Mucosa of gallbladder (tissue), 1 donor: ENCODE measurements around the gene DNASE1L2. TPM values are rescaled to one million over a fixed set of nuclear protein-coding genes. Genes with fewer than 3 reads are reported as not detected.

Experiments
- DNase-seq: peaks from one replicate; pipeline ENCODE4 v3.0.0-alpha.2; 2020; ENCODE audit warnings: low spot score
- total RNA-seq: library from RNA; stranded (reverse); gene quantifications from one replicate; pipeline ENCODE4 v1.2.1, GENCODE V29; 2021
- donor health status: DM: no; HTN: no; CAD: no.

The DNASE1L2 gene
- total RNA-seq, 1 donor from 2014 or later = 4.6 TPM

DNA sequence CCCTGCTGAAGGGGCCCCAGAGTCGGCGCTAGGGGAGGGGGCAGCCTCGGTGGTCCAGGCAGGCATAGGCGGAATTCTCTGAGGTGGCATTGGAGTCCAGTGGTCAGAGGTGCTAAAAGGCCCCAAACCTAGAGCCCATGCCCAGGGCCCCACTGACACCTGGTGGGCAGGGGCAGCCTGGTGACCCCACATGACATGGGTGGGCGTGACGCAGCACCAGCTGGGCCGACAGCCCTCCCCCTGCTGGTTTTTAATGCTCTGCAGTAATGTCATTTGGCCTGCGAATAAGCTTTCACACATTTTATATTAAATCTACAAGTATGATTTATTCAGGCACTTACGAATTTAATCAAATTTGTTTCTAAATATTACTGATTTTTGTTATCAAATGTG is 33.8 kb downstream of the DNASE1L2 start:
- DNase-seq = no peak

DNA sequence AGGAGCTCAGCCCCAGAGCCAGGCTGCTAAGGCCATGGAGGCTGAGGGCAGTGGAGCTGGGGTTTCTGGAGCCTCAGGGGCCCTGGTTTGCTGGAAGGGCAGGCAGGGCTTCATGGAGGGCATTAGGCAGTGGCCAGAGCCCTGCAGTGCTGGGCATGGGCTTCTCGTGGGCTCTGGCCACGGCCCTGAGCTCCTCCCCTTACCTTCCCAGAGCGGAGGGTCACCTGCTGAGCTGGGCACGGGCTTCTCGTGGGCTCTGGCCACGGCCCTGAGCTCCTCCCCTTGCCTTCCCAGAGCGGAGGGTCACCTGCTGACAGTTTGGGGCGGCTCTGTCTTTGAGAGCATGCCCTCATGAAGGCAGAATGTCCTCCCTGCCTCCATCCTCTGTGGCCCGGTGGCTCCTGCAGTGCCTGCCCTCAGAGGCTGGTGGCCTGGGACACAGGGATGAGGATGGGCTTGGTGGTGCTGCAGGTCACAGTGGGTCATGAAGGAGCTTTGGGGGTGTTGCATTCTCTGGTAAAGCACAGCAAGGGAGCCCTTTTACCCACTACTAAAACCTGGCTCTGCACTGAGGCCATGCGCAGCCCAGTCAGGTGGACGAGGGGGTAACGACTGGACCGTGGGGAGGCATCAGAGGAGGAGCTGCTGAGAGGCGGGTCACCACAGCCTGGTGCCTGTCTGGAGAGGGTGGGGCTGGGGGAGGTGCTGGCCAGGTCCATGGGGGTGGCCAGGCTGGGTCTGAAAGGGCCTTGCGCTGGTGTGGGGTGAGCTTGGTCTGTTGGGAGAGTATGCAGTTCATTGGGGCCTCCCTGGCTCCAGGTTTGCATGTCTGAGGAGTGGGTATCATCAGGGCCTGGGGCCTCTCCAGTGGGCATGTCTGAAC is 34.6 kb downstream of the DNASE1L2 start:
- DNase-seq = no peak

- no peak for DNase-seq
Observed at GRCh38 chr16:2271848-2272461, 35.7 kb downstream of the DNASE1L2 start.

DNA sequence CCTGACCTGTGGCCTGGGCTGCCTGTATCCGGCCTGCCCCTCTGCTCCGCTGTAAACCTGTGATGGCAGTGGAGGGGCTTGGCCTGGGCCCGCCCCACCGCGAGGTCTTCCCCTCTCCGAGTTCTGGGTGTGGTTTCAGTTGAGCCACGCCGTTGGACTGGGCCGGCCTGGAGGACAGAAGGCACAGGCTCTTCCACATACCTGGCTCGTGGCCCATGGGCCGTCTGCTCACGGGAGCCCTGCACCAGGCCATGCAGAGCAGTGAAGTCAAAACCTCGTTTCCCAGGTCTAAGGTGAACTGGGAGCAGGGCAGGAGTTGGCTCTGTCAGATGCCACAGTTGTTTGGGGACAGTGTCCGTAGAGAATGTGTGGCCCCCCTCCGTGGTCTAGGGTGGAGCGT is 37.2 kb downstream of the DNASE1L2 start:
- DNase-seq = no peak

DNA sequence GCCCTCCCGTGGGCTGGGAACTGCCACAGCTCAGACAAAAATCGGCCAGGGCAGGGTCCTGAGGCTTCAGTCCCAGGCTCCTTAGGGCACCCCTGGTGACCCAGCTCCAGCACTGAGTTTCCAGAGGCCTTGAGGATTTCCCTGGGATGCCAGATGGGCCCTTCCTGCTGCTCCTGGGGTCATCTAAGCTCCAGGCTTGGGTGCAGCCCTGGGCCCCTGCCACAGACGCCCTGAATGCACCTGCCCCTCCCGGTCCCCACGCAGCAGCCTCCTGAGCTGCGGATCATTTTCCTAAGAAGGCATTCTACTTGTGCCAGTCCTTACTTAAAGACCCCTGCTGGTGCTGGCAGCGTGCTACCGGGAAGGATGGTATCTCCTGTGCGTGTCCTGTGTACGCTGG is 37.7 kb downstream of the DNASE1L2 start:
- DNase-seq = no peak

GRCh38 chr16:2275476-2276367 is 39.5 kb downstream of the DNASE1L2 start:
- no peak for DNase-seq

GRCh38 chr16:2276368-2277195 is 40.3 kb downstream of the DNASE1L2 start:
- no peak for DNase-seq

GRCh38 chr16:2277466-2278271 is 41.4 kb downstream of the DNASE1L2 start:
- DNase-seq = no peak

DNA sequence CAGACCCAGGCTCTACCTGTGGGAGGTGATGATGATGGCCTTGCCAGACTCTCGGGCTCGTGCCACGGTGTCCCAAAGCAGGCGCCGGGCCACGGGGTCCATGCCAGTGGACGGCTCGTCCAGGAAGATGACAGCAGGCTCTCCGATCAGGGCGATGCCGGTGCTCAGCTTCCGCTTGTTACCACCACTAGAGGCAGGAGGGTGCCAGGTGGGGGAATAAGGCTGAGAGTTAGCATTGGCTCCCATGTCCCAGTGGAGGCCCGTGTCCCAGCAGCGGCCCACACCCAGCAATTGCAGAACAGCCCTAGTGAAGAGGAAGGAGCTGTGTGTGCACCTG is 42.0 kb downstream of the DNASE1L2 start:
- no peak for DNase-seq

DNA sequence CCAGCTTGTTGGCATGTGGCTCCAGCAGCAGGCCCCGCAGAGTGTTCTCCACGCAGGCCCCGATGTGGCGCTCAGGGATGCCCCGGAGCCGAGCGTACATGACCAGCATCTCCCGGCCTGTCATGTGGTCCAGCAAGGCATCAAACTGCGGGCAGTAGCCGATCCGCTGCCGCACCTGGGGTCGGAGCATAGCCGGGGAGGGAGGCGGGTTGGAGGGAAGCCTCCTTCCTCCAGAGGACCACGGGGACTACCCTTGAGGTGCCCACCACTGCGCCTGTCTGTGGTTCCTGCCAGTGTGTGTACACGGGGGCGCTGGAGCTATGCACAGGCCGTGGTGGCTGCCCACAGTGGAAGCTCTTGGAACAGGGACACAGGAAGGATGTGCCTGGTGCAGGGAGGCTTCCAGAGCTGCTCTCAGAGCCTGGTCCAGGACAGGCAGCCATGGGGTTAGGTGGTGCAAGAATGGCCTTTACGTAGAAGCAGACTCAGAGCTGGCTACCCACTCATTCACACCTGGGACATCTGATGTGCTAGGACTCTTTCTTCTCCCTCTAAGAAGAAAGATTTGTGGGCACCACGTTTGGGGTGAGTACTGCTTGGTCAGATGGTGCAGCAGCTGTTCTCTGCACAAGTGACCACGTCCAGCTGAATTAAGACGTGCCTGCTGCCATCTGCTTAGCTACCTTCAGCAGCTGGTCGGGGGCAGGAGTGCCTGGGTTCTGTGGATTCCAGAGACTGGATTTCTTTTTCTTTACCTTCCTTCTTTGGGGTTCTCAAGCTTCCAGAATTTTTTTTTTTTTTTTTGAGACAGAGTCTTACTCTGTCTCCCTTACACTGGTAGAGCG is 42.9 kb downstream of the DNASE1L2 start:
- DNase-seq = no peak

GRCh38 chr16:2280461-2280860 is 44.2 kb downstream of the DNASE1L2 start:
- DNase-seq = no peak

DNA sequence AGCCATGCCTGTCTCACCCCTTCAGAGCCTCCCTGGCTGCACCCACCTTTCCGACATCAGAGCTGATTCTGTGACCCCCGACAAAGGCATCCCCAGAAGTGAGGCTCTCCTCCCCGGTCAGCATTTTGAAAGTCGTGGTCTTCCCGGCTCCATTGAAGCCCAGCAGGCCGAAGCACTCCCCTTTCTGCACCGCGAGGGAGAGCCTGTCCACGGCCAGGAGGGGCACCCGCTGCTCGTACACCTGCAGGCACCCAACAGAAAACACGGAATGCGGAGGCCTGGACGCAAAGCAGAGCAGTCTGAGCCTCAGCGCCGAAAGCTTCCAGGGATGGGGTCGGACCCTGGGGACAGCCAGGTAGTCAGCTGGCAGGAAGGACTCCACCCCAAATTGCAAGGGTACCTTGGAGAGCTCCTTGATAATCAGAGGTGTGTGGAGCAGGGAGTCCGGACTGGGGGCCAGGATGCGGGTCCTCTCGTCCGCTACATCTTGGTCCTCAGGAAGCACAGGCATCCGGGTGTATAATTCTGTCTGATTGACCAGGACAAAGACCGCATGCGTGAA is 44.8 kb downstream of the DNASE1L2 start:
- DNase-seq = no peak

DNA sequence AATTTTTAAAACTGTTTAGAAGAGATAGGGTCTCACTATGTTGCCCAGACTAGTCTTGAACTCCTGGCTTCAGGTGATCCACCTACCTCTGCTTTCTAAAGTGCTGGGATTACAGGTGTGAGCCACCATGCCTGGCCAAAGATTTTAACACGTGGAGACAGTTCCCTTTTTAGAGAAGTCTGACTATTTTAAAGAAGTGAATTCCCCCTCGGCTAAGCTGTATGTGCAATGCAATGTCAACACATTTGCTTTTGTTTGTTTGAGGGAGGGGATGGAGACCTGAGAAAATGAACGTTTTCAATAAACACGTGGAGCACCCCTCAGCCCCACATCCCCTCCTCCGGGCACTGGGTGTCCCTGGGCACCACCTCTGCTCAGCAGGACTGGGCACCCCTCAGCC is 46.0 kb downstream of the DNASE1L2 start:
- DNase-seq = no peak

DNA sequence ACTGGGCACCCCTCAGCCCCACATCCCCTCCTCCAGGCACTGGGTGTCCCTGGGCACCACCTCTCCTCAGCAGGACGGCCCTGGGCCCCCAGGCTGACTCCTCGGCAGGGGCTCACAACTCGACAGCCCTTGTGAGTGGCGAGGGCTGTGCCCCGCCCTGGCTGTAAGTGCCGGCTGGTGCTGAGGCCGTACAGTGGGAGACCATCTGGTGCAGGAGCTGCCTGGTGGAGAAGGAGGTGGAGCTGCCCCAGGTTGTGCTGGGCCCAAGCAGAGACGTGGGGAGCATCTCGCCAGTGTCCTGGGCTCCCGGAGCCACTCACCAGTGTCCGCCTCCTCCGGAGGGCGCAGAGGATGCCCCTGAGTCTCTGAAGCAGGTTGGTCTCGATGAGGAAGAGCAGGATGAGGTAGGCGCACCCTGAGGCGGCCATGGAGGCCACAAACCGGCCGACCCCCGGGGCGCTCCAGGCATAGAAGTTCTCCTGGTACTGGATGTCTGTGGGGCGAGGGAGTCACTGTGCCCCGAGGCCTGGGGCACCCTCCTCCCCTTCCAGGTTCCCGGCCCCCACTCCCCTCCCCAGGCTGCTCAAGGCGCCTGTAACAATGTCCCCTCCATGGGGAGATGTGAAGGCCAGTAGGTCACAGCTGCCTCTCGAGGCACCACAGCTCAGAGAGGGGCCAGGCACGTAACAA is 46.8 kb downstream of the DNASE1L2 start:
- DNase-seq = no peak

- DNase-seq = no peak
Observed at GRCh38 chr16:2284001-2284770, 47.9 kb downstream of the DNASE1L2 start.

DNA sequence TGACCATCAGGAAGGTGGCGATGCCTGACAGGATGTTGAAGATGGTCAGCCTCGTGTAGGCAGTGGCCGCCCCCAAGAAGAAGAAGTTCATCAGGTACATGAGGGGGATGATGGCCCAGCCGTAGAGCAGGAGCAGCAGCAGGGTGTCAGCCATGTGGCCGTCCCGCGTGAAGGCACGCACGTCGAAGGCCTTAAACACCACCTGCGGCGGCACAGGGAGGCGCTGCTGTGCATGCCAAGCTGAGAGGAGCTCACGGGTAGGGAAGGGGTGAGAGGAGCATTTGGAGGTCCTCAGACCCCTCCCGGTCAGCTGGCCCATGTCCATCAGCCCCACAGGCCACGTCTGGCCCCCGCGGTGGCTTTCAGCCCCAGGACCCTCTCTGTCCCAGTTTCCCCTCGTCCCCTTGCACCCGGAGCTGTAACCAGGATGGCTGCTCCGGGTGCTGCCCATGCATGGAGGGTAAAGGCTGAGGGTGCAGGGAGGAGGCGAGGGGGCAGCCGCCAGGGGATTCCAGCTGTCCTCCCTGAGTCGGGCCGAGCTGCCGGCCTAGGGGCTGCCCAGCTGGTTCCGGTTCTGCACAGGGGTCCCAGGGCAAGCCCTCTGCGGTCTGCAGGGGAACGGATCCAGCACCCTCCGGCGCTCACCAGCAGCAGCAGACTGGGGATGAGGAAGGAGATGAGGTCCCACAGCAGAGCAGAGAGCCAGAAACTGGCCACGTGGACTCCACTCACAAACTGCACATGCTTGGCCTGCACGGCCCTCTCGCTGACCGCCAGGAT is 48.7 kb downstream of the DNASE1L2 start:
- no peak for DNase-seq

DNA sequence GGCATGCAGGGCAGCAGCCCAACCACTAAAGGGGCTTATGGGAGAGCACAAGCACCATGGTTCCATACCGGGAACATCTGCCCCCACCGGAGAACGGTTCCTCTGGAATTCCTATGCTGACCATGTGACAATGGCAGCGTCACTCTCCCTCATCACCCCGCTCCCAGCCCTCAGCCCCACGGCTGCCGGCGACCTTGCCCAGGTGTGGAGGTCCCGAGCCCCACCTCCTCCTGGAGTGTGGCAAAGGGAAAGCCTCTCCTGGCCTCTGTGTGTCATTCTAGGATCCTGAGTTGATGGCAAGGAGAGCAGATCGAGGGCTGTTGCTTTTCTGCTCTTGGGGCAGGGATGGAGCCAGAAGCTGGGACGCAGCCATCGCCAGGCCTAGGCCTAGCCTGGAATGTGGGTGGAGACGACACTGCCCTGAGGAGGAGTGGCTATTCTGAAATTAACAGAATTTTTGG is 49.5 kb downstream of the DNASE1L2 start:
- no peak for DNase-seq
